GM19372 (cell line): ENCODE data around the gene NCR1.
"Not testable (repeated sequence)": the region's sequence is repeated elsewhere in the genome, so short reads cannot be mapped to it uniquely, and the experiment has no call there.

Source experiments
- ATAC-seq: cut with Tn5 transposase; IDR thresholded peaks from one replicate; pipeline ENCODE4 v1.9.1; 2021; ENCODE audit warnings: mild to moderate bottlenecking, low read depth, moderate library complexity; ENCODE audit not compliant: unreplicated experiment

NCR1 gene

DNA sequence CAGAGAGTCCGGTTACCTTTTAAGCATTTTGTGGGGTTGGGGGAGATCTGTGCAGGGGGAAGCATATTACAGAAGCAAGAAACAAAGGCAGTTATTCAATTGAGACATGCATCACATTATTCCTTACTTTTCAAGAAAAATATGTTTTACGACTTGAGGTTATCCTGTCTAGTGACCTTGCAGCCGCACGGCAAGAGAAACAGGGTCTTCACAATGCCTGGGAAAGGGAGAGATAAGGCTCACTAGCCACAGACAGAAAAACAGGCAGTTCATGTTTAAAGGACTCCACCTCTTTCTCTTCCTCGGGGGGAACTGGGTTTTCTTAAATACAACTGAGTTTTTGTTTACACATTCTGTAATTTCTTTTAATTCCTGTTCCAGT is 536 bp upstream of the NCR1 start:
- no peak for ATAC-seq

DNA sequence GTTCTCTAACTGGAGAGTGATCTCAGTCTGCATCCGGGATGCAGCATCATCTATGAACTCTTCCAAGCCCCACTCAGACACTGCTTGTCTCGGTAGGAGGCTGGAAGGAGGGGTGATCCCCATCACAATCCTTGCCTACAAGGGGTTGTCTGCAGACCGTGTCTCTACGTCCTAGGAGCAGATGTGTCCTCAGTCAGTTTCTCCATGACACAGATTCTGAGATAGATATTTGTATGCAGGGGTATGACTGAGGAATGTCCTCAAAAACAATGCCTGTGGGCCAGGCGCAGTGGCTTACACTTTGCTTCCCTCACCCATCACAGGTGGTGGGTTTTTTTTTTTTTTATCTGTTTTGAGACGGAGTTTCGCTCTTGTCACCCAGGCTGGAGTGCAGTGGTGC is 871 bp downstream of the NCR1 start:
- ATAC-seq = no peak

GRCh38 chr19:54907899-54908298 is 2.0 kb downstream of the NCR1 start:
- ATAC-seq = not testable (repeated sequence)

GRCh38 chr19:54916822-54917221 is 10.9 kb downstream of the NCR1 start:
- ATAC-seq = no peak

DNA sequence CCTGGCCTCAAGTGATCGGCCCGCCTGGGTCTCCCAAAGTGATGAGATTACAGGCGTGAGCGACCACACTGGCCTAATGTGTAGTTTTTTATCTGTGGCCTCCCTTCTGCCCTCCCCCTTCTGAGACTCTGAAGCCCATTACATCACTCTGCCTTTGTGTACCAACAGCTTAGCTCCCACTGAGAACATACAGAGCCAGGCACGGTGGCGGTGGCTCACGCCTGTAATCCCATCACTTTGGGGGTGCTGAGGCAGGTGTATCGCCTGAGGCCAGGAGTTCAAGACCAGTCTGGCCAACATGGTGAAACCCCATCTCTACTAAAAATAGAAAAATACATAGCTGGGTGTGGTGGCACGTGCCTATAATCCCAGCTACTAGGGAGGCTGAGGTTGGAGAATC is 12.6 kb downstream of the NCR1 start:
- ATAC-seq = no peak

GRCh38 chr19:54919646-54920563 is 14.0 kb downstream of the NCR1 start:
- not testable (repeated sequence) for ATAC-seq

DNA sequence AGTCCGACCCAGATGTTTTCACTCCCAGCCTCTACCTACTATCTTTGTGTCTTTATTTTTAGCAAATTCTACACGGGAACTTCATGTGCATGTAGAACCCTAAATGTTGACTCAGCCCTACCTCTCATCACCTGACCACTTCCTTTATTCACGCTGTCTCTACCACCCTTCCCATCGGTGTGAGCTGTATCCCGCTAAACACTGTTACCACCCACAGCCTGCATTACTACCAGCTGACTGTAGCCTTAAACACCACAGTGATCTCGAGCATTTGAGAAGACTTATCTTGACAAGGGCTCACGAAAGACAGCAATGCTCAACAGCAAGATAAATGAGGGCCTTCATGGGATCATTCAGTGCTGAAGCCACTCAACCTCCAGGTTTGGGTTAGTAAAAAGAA is 15.1 kb downstream of the NCR1 start:
- ATAC-seq = no peak

- ATAC-seq = no peak
These were observed 17.3 kb downstream of the NCR1 start for GRCh38 chr19:54923276-54923675.

GRCh38 chr19:54928299-54928698 is 22.4 kb downstream of the NCR1 start:
- no peak for ATAC-seq

DNA sequence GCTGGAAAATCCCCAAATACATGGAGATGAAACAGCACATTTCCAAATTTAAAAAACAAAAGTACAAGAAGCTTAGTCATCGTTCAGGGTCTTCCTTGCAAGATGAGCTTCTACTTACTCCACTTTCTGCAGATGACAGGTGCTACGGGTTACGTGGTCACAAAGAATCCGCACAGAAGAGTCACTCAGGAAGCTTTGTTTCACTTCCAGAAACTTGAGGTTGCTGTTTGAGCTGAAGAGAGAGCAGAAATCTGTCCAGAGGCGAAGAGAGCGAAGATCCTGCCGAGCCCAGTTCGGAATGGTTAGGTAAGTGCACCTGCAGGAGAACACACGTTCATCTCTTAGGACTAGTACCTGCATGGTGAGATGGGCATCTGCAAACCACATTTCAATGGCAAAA is 32.0 kb downstream of the NCR1 start:
- no peak for ATAC-seq

GRCh38 chr19:54938906-54939305 is 33.0 kb downstream of the NCR1 start:
- no peak for ATAC-seq

GRCh38 chr19:54939538-54939937 is 33.6 kb downstream of the NCR1 start:
- ATAC-seq = not testable (repeated sequence)

DNA sequence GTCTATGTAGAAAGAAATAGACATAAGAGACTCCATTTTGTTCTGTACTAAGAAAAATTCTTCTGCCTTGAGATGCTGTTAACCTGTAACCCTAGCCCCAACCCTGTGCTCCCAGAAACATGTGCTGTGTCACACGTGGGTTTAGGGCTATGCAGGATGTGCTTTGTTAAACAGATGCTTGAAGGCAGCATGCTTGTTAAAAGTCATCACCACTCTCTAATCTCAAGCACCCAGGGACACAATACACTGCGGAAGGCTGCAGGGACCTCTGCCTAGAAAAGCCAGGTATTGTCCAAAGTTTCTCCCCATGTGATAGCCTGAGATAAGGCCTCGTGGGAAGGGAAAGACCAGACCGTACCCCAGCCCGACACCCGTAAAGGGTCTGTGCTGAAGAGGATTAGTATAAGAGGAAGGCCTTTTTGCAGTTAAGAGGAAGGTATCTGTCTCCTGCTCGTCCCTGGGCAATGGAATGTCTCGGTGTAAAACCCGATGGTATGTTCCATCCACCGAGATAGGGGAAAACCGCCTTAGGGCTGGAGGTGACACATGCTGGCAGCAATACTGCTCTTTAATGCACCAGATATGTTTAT is 37.9 kb downstream of the NCR1 start:
- not testable (repeated sequence) for ATAC-seq

DNA sequence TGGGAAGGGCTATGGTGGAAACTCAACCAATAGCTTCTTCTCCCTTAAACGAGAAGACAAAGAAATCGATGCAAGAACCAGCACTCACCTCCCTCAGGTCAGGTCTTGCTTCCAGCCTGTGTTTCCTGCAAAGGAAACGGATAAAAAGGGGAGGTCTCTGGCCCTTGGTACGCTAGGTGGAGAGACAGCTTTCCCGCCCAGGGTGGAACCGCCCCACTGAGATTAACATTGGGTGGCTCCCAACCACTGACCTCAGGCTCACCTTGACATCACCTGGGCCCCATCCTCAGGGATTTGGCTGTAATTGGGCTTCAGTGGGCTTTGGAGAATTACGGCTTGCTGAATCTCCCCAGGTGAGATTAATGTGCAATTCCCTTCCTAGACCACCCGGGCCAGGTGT is 41.4 kb downstream of the NCR1 start, which contains the start of gene NLRP7:
NLRP7 (minus strand) TSS at position 150 of the 400 bp plus-strand sequence.
- ATAC-seq = no peak

DNA sequence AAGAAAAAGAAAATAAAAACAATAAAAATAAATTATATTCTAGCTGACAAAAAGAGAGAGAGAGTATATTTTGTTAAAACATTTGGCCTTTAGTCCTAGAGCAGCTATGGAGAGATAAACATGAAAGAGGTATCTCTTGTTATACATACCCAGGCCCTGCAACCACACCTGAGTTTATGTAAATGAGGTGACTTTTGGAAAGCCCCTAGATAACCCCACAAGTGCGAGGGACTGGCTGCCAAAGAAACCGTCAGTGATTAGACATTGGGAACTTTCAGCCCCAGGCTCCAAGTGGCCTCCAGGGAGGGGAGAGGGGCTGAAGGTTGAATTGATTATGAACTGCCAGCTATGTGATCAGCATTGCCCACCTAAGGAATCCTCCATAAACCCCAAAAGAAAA is 43.5 kb downstream of the NCR1 start:
- no peak for ATAC-seq

- ATAC-seq = not testable (repeated sequence)
These were observed 44.6 kb downstream of the NCR1 start for GRCh38 chr19:54950580-54950979.

GRCh38 chr19:54952591-54953344 is 46.8 kb downstream of the NCR1 start:
- ATAC-seq = no peak

DNA sequence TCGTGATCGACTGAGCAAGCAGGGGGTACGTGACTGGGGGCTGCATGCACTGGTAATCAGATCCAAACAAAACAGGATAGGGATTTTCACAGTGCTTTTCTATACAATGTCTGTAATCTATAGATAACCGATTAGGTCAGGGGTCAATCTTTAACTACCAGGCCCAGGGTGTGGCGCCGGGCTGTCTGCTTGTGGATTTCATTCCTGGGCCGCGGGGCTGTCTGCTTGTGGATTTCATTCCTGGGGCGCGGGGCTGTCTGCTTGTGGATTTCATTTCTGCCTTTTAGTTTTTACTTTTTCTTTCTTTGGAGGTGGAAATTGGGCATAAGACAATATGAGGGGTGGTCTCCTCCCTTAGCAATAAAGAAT is 47.4 kb downstream of the NCR1 start:
- not testable (repeated sequence) for ATAC-seq

- no peak for ATAC-seq
These were observed 49.4 kb downstream of the NCR1 start for GRCh38 chr19:54955376-54955775.

DNA sequence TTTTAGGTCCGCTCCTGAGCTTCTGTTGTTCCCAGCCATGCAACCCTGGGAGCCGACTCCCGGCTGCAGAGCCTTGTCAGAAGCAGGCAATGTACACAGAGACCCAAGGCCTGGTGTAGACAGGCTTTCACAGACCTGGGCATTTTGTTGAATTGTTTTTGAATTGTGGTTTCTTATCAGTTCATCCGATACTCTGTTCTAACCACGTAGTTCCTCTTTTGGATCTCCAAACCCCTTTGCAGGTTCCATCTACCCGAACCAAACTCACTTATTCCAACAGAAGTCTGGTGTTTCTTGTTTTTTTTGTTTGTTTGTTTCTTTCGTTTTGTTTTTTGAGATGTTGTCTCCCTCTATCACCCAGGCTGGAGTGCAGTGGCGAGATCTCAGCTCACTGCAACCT is 53.9 kb downstream of the NCR1 start:
- no peak for ATAC-seq
